Gastroesophageal sphincter (tissue), 3 donors: ENCODE data around the gene PLAAT2.

Source experiments
- EP300 ChIP-seq: sonication (generic); formaldehyde crosslinking; IDR thresholded peaks from one replicate; pipeline ENCODE4 v1.6.1; 2017; ENCODE audit warnings: antibody characterized with exemption, mild to moderate bottlenecking
- POLR2A ChIP-seq, 2 donors: fragments of 450-650 bp; IDR thresholded peaks; one replicate each; pipeline ENCODE4 v1.6.1; 2017; ENCODE audit warnings: antibody characterized with exemption in 2 of 2, mild to moderate bottlenecking in 2 of 2, moderate library complexity in 1 of 2
- POLR2AphosphoS5 ChIP-seq: sonication (generic); formaldehyde crosslinking; IDR thresholded peaks from one replicate; pipeline ENCODE4 v1.6.1; 2017; ENCODE audit warnings: antibody characterized with exemption
- TF ChIP-seq, protein P1 (sequence below), 4 experiments: fragments of 200-600 bp in 2 of 4; fragments of 450-650 bp in 2 of 4; sonication (generic) in 1 of 4; IDR thresholded peaks; one replicate each; pipeline ENCODE4 v1.5.1; 2017 to 2019; ENCODE audit warnings: antibody characterized with exemption in 4 of 4, mild to moderate bottlenecking in 2 of 4, moderate library complexity in 2 of 4

DNA sequence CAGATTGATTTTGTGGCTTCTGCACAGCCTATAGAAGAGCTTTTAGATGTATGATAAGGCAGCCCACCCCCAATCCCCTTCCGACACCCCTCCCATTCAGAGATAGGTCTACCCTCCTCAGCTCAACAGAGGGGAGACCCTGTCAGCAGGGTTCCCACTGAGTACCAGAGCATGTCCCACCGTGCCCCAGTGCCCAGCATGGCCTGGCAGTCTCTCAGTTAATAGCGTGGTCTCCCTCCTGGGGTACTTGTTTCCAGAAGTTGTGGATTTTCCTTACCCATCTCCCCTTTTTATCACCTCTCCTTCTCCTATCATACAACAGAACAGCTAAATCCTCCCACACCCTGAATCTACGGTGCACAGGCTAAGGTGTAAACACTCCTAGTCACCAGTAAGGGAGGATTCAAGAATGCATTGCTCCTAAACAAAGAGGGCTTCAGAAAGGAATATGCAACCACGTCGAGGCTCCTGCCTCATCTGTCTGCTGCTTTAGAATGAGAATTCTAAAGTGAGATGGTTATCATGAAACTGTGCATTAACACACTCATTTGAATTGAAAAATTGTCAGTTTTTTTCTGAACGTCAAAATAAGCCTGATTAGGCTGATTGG is 6.7 kb downstream of the PLAAT2 start:
- TF ChIP-seq, protein P1, sequence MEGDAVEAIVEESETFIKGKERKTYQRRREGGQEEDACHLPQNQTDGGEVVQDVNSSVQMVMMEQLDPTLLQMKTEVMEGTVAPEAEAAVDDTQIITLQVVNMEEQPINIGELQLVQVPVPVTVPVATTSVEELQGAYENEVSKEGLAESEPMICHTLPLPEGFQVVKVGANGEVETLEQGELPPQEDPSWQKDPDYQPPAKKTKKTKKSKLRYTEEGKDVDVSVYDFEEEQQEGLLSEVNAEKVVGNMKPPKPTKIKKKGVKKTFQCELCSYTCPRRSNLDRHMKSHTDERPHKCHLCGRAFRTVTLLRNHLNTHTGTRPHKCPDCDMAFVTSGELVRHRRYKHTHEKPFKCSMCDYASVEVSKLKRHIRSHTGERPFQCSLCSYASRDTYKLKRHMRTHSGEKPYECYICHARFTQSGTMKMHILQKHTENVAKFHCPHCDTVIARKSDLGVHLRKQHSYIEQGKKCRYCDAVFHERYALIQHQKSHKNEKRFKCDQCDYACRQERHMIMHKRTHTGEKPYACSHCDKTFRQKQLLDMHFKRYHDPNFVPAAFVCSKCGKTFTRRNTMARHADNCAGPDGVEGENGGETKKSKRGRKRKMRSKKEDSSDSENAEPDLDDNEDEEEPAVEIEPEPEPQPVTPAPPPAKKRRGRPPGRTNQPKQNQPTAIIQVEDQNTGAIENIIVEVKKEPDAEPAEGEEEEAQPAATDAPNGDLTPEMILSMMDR (IDR thresholded peaks at IDR 0.05): no peak
- TF ChIP-seq POLR2AphosphoS5 (no peak), EP300 (no peak), POLR2A (IDR thresholded peaks at IDR 0.05) (no peak)
